Astrocyte of the spinal cord (primary cell): Measurements from ENCODE around the gene CD200R1.
"Not testable (repeated sequence)": the region's sequence is repeated elsewhere in the genome, so short reads cannot be mapped to it uniquely, and the experiment has no call there.

Experiments
- DNase-seq: peaks from one replicate; pipeline ENCODE4 v3.0.0; 2011; ENCODE audit warnings: low read depth, low spot score
- H3K4me3 ChIP-seq: 2 replicates; pipeline ENCODE4 v1.5.1; 2011; ENCODE audit warnings: low read depth, mild to moderate bottlenecking, low read length, moderate library complexity
- CTCF ChIP-seq: IDR thresholded peaks from 2 replicates; pipeline ENCODE4 v1.5.1; 2012; ENCODE audit warnings: low read depth, mild to moderate bottlenecking, low read length, inconsistent platforms
- in situ Hi-C: cut with HindIII; loops from 2 replicates; pipeline ENCODE4 v1.10.0; 2017; ENCODE audit warnings: low sequenced_read_pairs

Gene CD200R1

GRCh38 chr3:112948346-112948838 lies 26.5 kb downstream of the CD200R1 start:
- in situ Hi-C loops: no loop called here
- no peak overlapping the region for H3K4me3 ChIP-seq
- DNase-seq: no peak
- no peak for TF ChIP-seq CTCF

GRCh38 chr3:112931736-112932521 lies 43.0 kb downstream of the CD200R1 start:
- no peak overlapping the region for H3K4me3 ChIP-seq
- in situ Hi-C loops: no loop called here
- no peak for DNase-seq
- no peak for TF ChIP-seq CTCF

- DNase-seq: no peak
- H3K4me3 ChIP-seq: no peak overlapping the region
- in situ Hi-C loops: no loop called here
Observed at GRCh38 chr3:112930771-112931170, 44.1 kb downstream of the CD200R1 start.

GRCh38 chr3:112925969-112926368 lies 48.9 kb downstream of the CD200R1 start:
- in situ Hi-C loops: no loop called here
- DNase-seq: no peak
- no peak overlapping the region for H3K4me3 ChIP-seq
- TF ChIP-seq CTCF: no peak

More at GRCh38 chr3:112930771-112931170, 44.1 kb downstream of the CD200R1 start:
- no peak for TF ChIP-seq CTCF

GRCh38 chr3:112925560-112925959 lies 49.3 kb downstream of the CD200R1 start:
- in situ Hi-C loops: no loop called here
- H3K4me3 ChIP-seq: no peak overlapping the region
- TF ChIP-seq CTCF: no peak
- DNase-seq: no peak

- H3K4me3 ChIP-seq, DNase-seq, in situ Hi-C loops: not testable (repeated sequence)
Observed at GRCh38 chr3:112919541-112919940, 55.4 kb downstream of the CD200R1 start.

- no peak for TF ChIP-seq CTCF
- in situ Hi-C loops: no loop called here
- DNase-seq: no peak
- H3K4me3 ChIP-seq: no peak overlapping the region
Observed at GRCh38 chr3:112908252-112908651, 66.7 kb downstream of the CD200R1 start.
